ENCODE measurements around the gene PPIL6. TPM values are rescaled to one million over a fixed set of nuclear protein-coding genes. Genes with fewer than 3 reads are reported as not detected.

PPIL6 gene
- total RNA-seq, 2 experiments from 2014 or later: 0.84 to 1.3 TPM

DNA sequence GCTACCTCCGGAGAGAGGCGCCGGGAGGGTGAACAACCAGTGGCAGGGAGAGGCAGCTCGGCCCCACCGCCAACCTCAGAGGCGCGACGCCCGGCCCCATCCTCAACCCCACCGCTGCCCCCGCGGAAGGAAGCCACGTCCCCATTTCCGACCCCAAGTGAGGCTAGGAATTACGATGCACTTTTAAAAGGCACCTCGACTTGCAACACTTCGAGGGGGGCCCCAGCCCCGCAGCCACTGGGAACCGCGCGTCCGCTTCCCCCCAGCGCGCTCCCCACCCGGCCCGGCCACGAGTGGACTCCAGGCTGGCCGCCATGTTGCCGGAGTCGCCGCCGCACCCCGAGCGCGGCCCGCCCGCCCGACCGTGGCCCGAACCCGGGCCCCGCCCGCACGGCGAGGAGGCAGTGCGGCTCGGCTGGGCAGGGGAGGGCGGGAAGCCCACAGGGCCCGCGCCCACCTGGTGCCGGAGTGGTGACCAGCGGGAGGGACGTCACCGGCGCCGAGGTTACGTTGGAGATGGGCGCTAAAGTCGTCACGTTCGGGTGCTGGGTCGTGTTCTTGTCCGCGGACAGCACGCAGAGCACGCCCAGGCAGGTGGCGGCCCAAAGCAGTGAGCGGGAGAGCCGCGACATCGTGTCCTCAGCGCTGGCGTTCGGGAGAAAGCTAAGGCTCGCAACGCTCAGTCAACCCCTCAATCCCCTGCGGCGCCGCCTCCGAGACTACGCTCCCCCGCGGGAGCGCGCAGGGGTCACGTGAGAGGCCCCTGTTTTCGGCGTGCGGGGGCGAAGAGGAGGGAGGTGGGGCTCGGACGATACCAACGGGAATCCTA, 58.5 kb downstream of the PPIL6 start, which contains the start of gene CD164:
CD164 (minus strand) TSS at position 721 of the 829 bp plus-strand sequence; CDS start at position 632, 89 bp downstream.
- intact Hi-C loops (cut with DNase I, micrococcal nuclease): loop anchor here (1.0 to 10.0 kb wide), 16 partner anchors 9 to 1917 kb away; partner anchors contain the start of genes AK9 (in 2 of the 2), CEP57L1 (in 2 of the 2), FIG4 (in 2 of the 2) and SESN1 (in 2 of the 2)
- Histone ChIP-seq H3K27me3 (ENCODE audit: control insufficient read depth in 1 of 2, insufficient read depth in 2 of 2, low read length in 2 of 2) (no peaks in the 10 kb centered on the region), H3K9me3 (ENCODE audit: control insufficient read depth in 1 of 2, insufficient read depth in 1 of 2, low read length in 2 of 2) (no peaks in the 10 kb centered on the region), H3K4me1 (ENCODE audit: insufficient read depth, low read length) (peaks cover 29% of the 10 kb centered on the region), H3K36me3 (ENCODE audit: insufficient read depth, low read length) (peaks cover 16% of the 10 kb centered on the region), H3K27ac (ENCODE audit: low read depth in 1 of 2, low read length in 2 of 2) (peak within 1 kb of the TSS; percentile 96 to 99), H3K4me3 (ENCODE audit: low read length) (peak within 1 kb of the TSS; percentile 81)
- Mint-ChIP-seq H3K27ac (peak within 1 kb of the TSS; percentile 93), H3K4me1 (ENCODE audit: low read depth) (peaks cover 65% of the 10 kb centered on the region), H3K27me3 (no peaks in the 10 kb centered on the region), H3K4me3 (peak within 1 kb of the TSS; percentile 98), H3K9me3 (no peaks in the 10 kb centered on the region), H3K36me3 (ENCODE audit: low read depth) (peaks cover 55% of the 10 kb centered on the region)
- peak; percentile 55 for ATAC-seq (ENCODE audit: poor library complexity)
- TF ChIP-seq, protein P1, sequence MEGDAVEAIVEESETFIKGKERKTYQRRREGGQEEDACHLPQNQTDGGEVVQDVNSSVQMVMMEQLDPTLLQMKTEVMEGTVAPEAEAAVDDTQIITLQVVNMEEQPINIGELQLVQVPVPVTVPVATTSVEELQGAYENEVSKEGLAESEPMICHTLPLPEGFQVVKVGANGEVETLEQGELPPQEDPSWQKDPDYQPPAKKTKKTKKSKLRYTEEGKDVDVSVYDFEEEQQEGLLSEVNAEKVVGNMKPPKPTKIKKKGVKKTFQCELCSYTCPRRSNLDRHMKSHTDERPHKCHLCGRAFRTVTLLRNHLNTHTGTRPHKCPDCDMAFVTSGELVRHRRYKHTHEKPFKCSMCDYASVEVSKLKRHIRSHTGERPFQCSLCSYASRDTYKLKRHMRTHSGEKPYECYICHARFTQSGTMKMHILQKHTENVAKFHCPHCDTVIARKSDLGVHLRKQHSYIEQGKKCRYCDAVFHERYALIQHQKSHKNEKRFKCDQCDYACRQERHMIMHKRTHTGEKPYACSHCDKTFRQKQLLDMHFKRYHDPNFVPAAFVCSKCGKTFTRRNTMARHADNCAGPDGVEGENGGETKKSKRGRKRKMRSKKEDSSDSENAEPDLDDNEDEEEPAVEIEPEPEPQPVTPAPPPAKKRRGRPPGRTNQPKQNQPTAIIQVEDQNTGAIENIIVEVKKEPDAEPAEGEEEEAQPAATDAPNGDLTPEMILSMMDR (IDR thresholded peaks at IDR 0.05): no peak
- ChIA-PET POLR2A (interaction anchor here (0.8 to 5.0 kb wide), 38 partner anchors 9 to 1559 kb away, joined by 3 to 102 read pairs (median 8); partner anchors contain the start of genes AK9, AMD1, ARMC2 and CDC40), CTCF (interaction anchor here (0.9 to 3.8 kb wide), 15 partner anchors 10 to 830 kb away, joined by 3 to 29 read pairs (median 5); partner anchors contain the start of genes AK9, FIG4, MICAL1 and PPIL6)
- DNase-seq: peak; percentile 58 to 98 (median 93)

- Histone ChIP-seq H3K36me3 (ENCODE audit: insufficient read depth, low read length) (peaks cover 24% of the 10 kb centered on the region), H3K9me3 (ENCODE audit: control insufficient read depth in 1 of 2, insufficient read depth in 1 of 2, low read length in 2 of 2) (no peaks in the 10 kb centered on the region), H3K4me3 (ENCODE audit: low read length) (peak overlapping the region; percentile 81), H3K27me3 (ENCODE audit: control insufficient read depth in 1 of 2, insufficient read depth in 2 of 2, low read length in 2 of 2) (no peaks in the 10 kb centered on the region), H3K27ac (ENCODE audit: low read depth in 1 of 2, low read length in 2 of 2) (peak overlapping the region; percentile 96 to 99), H3K4me1 (ENCODE audit: insufficient read depth, low read length) (peaks cover 32% of the 10 kb centered on the region)
- Mint-ChIP-seq H3K27ac (peak overlapping the region; percentile 93), H3K9me3 (no peaks in the 10 kb centered on the region), H3K4me1 (ENCODE audit: low read depth) (peaks cover 71% of the 10 kb centered on the region), H3K4me3 (peak overlapping the region; percentile 98), H3K36me3 (ENCODE audit: low read depth) (peaks cover 61% of the 10 kb centered on the region), H3K27me3 (no peaks in the 10 kb centered on the region)
- TF ChIP-seq, protein P1 (IDR thresholded peaks at IDR 0.05): no peak
- DNase-seq (peak in 1 of 14 experiments; percentile 21), ATAC-seq (ENCODE audit: poor library complexity) (peak; percentile 18)
- intact Hi-C loops (cut with DNase I, micrococcal nuclease): loop anchor here (1.0 to 10.0 kb wide), 9 partner anchors 8 to 1916 kb away; partner anchors contain the start of genes AK9 (in 1 of the 2), FIG4 (in 1 of the 2), SEC63 (in 1 of the 2) and SNX3 (in 1 of the 2)
- ChIA-PET POLR2A (interaction anchor here (0.8 to 5.0 kb wide), 22 partner anchors 8 to 1559 kb away, joined by 3 to 102 read pairs (median 16); partner anchors contain the start of genes AK9, AMD1, ARMC2 and CDC40), CTCF (interaction anchor here (0.9 to 3.8 kb wide), 3 partner anchors 98 to 659 kb away, joined by 3 to 28 read pairs (median 13); no protein-coding TSS in a partner anchor)
Observed at GRCh38 chr6:109381061-109381746, 59.2 kb downstream of the PPIL6 start.

DNA sequence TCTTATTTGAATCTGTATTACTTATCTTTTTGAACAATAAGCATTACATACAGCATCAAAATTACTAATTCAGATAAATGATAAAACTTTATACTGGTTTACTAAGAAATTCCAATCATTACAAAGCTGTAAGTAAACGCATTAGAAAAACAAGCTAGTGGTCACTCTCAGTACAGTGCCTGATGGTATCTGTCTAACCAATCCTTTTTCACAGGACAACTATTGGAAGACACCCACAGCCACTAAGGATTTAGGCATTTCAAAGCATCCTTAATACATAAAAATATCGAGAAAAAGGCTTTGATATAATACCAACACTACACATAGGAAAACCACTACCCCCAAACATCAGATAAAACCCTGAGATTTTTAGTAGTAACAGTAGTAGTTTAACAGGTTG, 60.7 kb downstream of the PPIL6 start:
- ChIA-PET POLR2A (interaction anchor here (0.9 to 1.5 kb wide), 3 partner anchors 10 to 75 kb away, joined by 3 to 7 read pairs (median 4); no protein-coding TSS in a partner anchor), CTCF (interaction anchor here (1.2 kb wide), 1 partner anchor 306 kb away, joined by 4 read pairs; no protein-coding TSS in a partner anchor)
- peaks cover 75% of the 10 kb centered on the region for H3K36me3 Mint-ChIP-seq (ENCODE audit: low read depth)
- H3K4me1 Mint-ChIP-seq (ENCODE audit: low read depth): peaks cover 78% of the 10 kb centered on the region
- peak overlapping the region; percentile 98 for H3K4me3 Mint-ChIP-seq
- Histone ChIP-seq H3K27ac (ENCODE audit: low read depth in 1 of 2, low read length in 2 of 2) (peak overlapping the region; percentile 38 to 40), H3K4me3 (ENCODE audit: low read length) (peak overlapping the region; percentile 81), H3K4me1 (ENCODE audit: insufficient read depth, low read length) (peaks cover 32% of the 10 kb centered on the region), H3K27me3 (ENCODE audit: control insufficient read depth in 1 of 2, insufficient read depth in 2 of 2, low read length in 2 of 2) (no peaks in the 10 kb centered on the region), H3K36me3 (ENCODE audit: insufficient read depth, low read length) (peaks cover 39% of the 10 kb centered on the region), H3K9me3 (ENCODE audit: control insufficient read depth in 1 of 2, insufficient read depth in 1 of 2, low read length in 2 of 2) (no peaks in the 10 kb centered on the region)
- ATAC-seq (ENCODE audit: poor library complexity) (no peak), DNase-seq (no peak)
- H3K9me3 Mint-ChIP-seq: no peaks in the 10 kb centered on the region
- TF ChIP-seq, protein P1 (IDR thresholded peaks at IDR 0.05): no peak
- H3K27ac Mint-ChIP-seq: peak overlapping the region; percentile 93
- H3K27me3 Mint-ChIP-seq: no peaks in the 10 kb centered on the region
- intact Hi-C loops (cut with DNase I, micrococcal nuclease): loop anchor here (5.0 to 10.0 kb wide), 10 partner anchors 313 to 1915 kb away; partner anchors contain the start of genes AK9 (in 1 of the 2), FIG4 (in 1 of the 2), SEC63 (in 1 of the 2) and SNX3 (in 1 of the 2)

All from CD4-positive, alpha-beta T cell (primary cell).